HEK293 (cell line): ENCODE data around the gene KCNQ1.

Source experiments
- CTCF ChIA-PET: fragments of 350-600 bp; formaldehyde crosslinking; extraction: SDS; loops from one replicate; lab custom pipeline; 2021; ENCODE audit warnings: antibody characterized with exemption; lab: Yijun Ruan, JAX
- POLR2A ChIA-PET: fragments of 300-600 bp; formaldehyde crosslinking; extraction: SDS; loops from one replicate; lab custom pipeline; 2020; ENCODE audit warnings: antibody characterized with exemption, inconsistent platforms; lab: Yijun Ruan, JAX
- H3K27ac ChIP-seq: fragments of 200-500 bp; sonication (Bioruptor generic); 2 replicates; pipeline ENCODE4 v1.5.1; 2014; ENCODE audit warnings: low read depth, low read length, control low read depth, inconsistent platforms; ENCODE audit errors: extremely low read depth
- H3K36me3 ChIP-seq, 2 experiments: fragments of 200-500 bp in 1 of 2; sonication (Bioruptor generic) in 1 of 2; 1 replicate in 1 of 2; 2 replicates in 1 of 2; pipeline ENCODE4 v1.5.1; 2014 to 2017; ENCODE audit warnings: inconsistent platforms in 2 of 2, low read length in 2 of 2; ENCODE audit not compliant: control insufficient read depth in 2 of 2, insufficient read depth in 1 of 2
- H3K4me1 ChIP-seq: fragments of 200-500 bp; sonication (Bioruptor generic); 2 replicates; pipeline ENCODE4 v1.5.1; 2014; ENCODE audit warnings: mild to moderate bottlenecking, low read length, inconsistent platforms; ENCODE audit not compliant: control insufficient read depth, insufficient read depth
- H3K4me3 ChIP-seq: 2 replicates; pipeline ENCODE4 v1.5.1; 2011; ENCODE audit warnings: low read depth, mild to moderate bottlenecking, control low read depth, low read length, moderate library complexity
- H3K9me3 ChIP-seq: fragments of 200-500 bp; sonication (Bioruptor generic); 2 replicates; pipeline ENCODE4 v1.5.1; 2014; ENCODE audit warnings: low read depth, low read length, inconsistent platforms; ENCODE audit not compliant: control insufficient read depth, insufficient read depth
- BCL11A ChIP-seq: fragments of 450-650 bp; formaldehyde crosslinking; IDR thresholded peaks from 2 replicates; pipeline ENCODE4 v1.5.1; 2016; ENCODE audit warnings: low read depth, missing biosample characterization, missing genetic modification characterization
- GLIS2 ChIP-seq: fragments of 450-650 bp; formaldehyde crosslinking; IDR thresholded peaks from 2 replicates; pipeline ENCODE4 v1.5.1; 2016; ENCODE audit warnings: missing biosample characterization, missing genetic modification characterization
- OSR2 ChIP-seq: fragments of 450-650 bp; formaldehyde crosslinking; IDR thresholded peaks from 2 replicates; pipeline ENCODE4 v1.5.1; 2016; ENCODE audit warnings: missing biosample characterization, missing genetic modification characterization
- ZBTB10 ChIP-seq: fragments of 450-650 bp; formaldehyde crosslinking; IDR thresholded peaks from 2 replicates; pipeline ENCODE4 v1.5.1; 2016; ENCODE audit warnings: missing biosample characterization, missing genetic modification characterization
- ZBTB17 ChIP-seq: fragments of 450-650 bp; formaldehyde crosslinking; IDR thresholded peaks from 2 replicates; pipeline ENCODE4 v1.5.1; 2016; ENCODE audit warnings: missing biosample characterization, missing genetic modification characterization
- ZBTB20 ChIP-seq: fragments of 450-650 bp; formaldehyde crosslinking; IDR thresholded peaks from 2 replicates; pipeline ENCODE4 v1.5.1; 2016; ENCODE audit warnings: missing biosample characterization, missing genetic modification characterization
- ZNF140 ChIP-seq: fragments of 450-650 bp; formaldehyde crosslinking; IDR thresholded peaks from 2 replicates; pipeline ENCODE4 v1.5.1; 2016; ENCODE audit warnings: missing biosample characterization, missing genetic modification characterization
- ZNF157 ChIP-seq: fragments of 450-650 bp; formaldehyde crosslinking; IDR thresholded peaks from 2 replicates; pipeline ENCODE4 v1.5.1; 2016; ENCODE audit warnings: missing biosample characterization, missing genetic modification characterization
- ZNF202 ChIP-seq: fragments of 450-650 bp; formaldehyde crosslinking; IDR thresholded peaks from 2 replicates; pipeline ENCODE4 v1.5.1; 2016; ENCODE audit warnings: missing biosample characterization, missing genetic modification characterization, borderline replicate concordance
- ZNF239 ChIP-seq: fragments of 450-650 bp; formaldehyde crosslinking; IDR thresholded peaks from 2 replicates; pipeline ENCODE4 v1.5.1; 2016; ENCODE audit warnings: missing biosample characterization, missing genetic modification characterization
- ZNF350 ChIP-seq: fragments of 450-650 bp; formaldehyde crosslinking; IDR thresholded peaks from 2 replicates; pipeline ENCODE4 v1.5.0; 2017; ENCODE audit warnings: missing biosample characterization, mild to moderate bottlenecking, missing genetic modification characterization
- ZNF354C ChIP-seq: fragments of 450-650 bp; formaldehyde crosslinking; IDR thresholded peaks from 2 replicates; pipeline ENCODE4 v1.5.1; 2016; ENCODE audit warnings: missing biosample characterization, missing genetic modification characterization, low read depth, borderline replicate concordance
- ZNF548 ChIP-seq: fragments of 450-650 bp; formaldehyde crosslinking; IDR thresholded peaks from 2 replicates; pipeline ENCODE4 v1.5.1; 2016; ENCODE audit warnings: missing biosample characterization, missing genetic modification characterization
- ZNF621 ChIP-seq: fragments of 450-650 bp; formaldehyde crosslinking; IDR thresholded peaks from 2 replicates; pipeline ENCODE4 v1.5.1; 2017; ENCODE audit warnings: missing biosample characterization, missing genetic modification characterization
- ZNF701 ChIP-seq: fragments of 450-650 bp; formaldehyde crosslinking; IDR thresholded peaks from 2 replicates; pipeline ENCODE4 v1.5.1; 2016; ENCODE audit warnings: missing biosample characterization, missing genetic modification characterization
- ZNF791 ChIP-seq: fragments of 450-650 bp; formaldehyde crosslinking; IDR thresholded peaks from 2 replicates; pipeline ENCODE4 v1.5.1; 2016; ENCODE audit warnings: missing biosample characterization, missing genetic modification characterization
- ZSCAN5A ChIP-seq: fragments of 450-650 bp; formaldehyde crosslinking; IDR thresholded peaks from 2 replicates; pipeline ENCODE4 v1.5.1; 2016; ENCODE audit warnings: missing biosample characterization, missing genetic modification characterization
- TF ChIP-seq, protein P1 (sequence below): fragments of 450-650 bp; formaldehyde crosslinking; IDR thresholded peaks from 2 replicates; pipeline ENCODE4 v1.5.1; 2016; ENCODE audit warnings: missing biosample characterization, missing genetic modification characterization

KCNQ1 gene

GRCh38 chr11:2805388-2806056, 360.7 kb downstream of the KCNQ1 start:
- TF ChIP-seq ZNF791 (no peak), ZNF157 (tag by site-specific recombination) (no peak), ZNF354C (tag by site-specific recombination) (no peak), GLIS2 (no peak), ZNF701 (no peak), OSR2 (tag by site-specific recombination) (no peak), ZBTB20 (tag by site-specific recombination) (no peak), ZNF239 (tag by site-specific recombination) (no peak), ZNF548 (tag by site-specific recombination) (no peak)
- CTCF ChIA-PET = no interaction called here
- POLR2A ChIA-PET = no interaction called here
- no peak overlapping the region for H3K4me3 ChIP-seq
- no peaks in the 10 kb centered on the region for H3K9me3 ChIP-seq
- no peaks in the 10 kb centered on the region for H3K36me3 ChIP-seq
- no peaks in the 10 kb centered on the region for H3K4me1 ChIP-seq
- no peak overlapping the region for H3K27ac ChIP-seq

DNA sequence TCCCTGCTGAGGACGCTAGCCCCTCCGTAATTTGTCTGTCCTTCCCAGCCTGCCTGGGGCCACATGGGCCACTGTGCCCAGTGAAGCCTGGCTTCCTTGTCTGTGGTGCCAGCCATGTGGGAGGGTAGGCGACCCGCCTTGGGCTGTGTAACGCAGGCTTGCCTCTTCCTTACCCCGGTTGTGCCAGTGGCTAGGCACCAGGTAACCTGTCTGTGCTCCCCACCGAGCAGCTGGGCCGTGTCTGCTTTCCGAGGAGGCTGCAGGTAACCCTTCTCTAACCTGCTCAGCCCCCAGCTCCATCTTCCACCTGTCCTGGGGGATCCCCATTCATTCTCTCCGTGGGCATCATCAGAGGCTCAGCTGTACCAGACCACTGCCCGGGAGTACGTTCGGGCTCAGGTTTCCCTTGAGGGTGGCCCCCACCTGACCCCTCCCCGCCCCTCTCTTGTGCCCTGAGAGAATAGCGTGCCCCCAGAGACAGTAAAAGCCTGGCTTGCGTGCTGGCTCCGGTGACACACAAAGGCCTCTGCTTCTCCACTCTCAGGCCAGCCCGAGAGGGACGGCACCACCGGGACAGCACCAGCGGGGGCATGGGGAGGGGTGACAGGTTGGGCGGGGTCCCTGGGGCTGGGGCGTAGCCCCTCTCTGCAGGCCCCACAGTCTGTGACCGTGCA, 361.7 kb downstream of the KCNQ1 start:
- ChIA-PET POLR2A (no interaction called here), CTCF (no interaction called here)
- Histone ChIP-seq H3K4me3 (no peak overlapping the region), H3K4me1 (no peaks in the 10 kb centered on the region), H3K27ac (no peak overlapping the region), H3K9me3 (no peaks in the 10 kb centered on the region), H3K36me3 (no peaks in the 10 kb centered on the region)
- TF ChIP-seq ZNF350 (tag by site-specific recombination) = no peak
- TF ChIP-seq ZBTB17 (tag by site-specific recombination) = no peak
- TF ChIP-seq ZSCAN5A (tag by site-specific recombination) = no peak
- no peak for TF ChIP-seq BCL11A (tag by site-specific recombination)
- TF ChIP-seq ZNF202 (tag by site-specific recombination) = no peak
- TF ChIP-seq ZNF239 (tag by site-specific recombination) = no peak
- no peak for TF ChIP-seq ZNF621 (tag by site-specific recombination)
- no peak for TF ChIP-seq ZBTB10
- no peak for TF ChIP-seq ZNF140 (tag by site-specific recombination)
- TF ChIP-seq, protein P1, sequence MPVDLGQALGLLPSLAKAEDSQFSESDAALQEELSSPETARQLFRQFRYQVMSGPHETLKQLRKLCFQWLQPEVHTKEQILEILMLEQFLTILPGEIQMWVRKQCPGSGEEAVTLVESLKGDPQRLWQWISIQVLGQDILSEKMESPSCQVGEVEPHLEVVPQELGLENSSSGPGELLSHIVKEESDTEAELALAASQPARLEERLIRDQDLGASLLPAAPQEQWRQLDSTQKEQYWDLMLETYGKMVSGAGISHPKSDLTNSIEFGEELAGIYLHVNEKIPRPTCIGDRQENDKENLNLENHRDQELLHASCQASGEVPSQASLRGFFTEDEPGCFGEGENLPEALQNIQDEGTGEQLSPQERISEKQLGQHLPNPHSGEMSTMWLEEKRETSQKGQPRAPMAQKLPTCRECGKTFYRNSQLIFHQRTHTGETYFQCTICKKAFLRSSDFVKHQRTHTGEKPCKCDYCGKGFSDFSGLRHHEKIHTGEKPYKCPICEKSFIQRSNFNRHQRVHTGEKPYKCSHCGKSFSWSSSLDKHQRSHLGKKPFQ = no peak
